CD4-positive, alpha-beta T cell (primary cell): ENCODE data around the gene PXK. TPM values are rescaled to one million over a fixed set of nuclear protein-coding genes. Genes with fewer than 3 reads are reported as not detected.

Experiments
- ATAC-seq: fragments of 200-7000 bp; cut with Tn5 transposase; one replicate; pipeline ENCODE4 v1.10.0; 2022; ENCODE audit warnings: mild to moderate bottlenecking; ENCODE audit not compliant: poor library complexity
- CTCF ChIA-PET: fragments of 350-600 bp; sonication (Branson Sonifier 250); formaldehyde crosslinking; loops from one replicate; lab custom pipeline; 2021; ENCODE audit warnings: antibody characterized with exemption, inconsistent platforms; lab: Charles Lee
- POLR2A ChIA-PET: fragments of 350-600 bp; sonication (Branson Sonifier 250); formaldehyde crosslinking; loops from one replicate; lab custom pipeline; 2021; ENCODE audit warnings: antibody characterized with exemption, inconsistent platforms; lab: Charles Lee
- DNase-seq, 14 experiments: peaks; one replicate each; pipeline ENCODE4 v3.0.0-alpha.2; 2013 to 2020; ENCODE audit warnings: mixed read lengths in 2 of 14
- H3K27ac ChIP-seq, 2 donors: one replicate each; pipeline versions ENCODE4 v1.5.1 to v1.7.0; 2013; ENCODE audit warnings: low read length in 2 of 2, low read depth in 1 of 2, mild to moderate bottlenecking in 1 of 2
- H3K27me3 ChIP-seq, 2 experiments: 1 replicate in 1 of 2; 2 replicates in 1 of 2; pipeline versions ENCODE4 v1.6.1 to v1.7.0; 2013; ENCODE audit warnings: low read length in 2 of 2, control low read depth in 1 of 2, mild to moderate bottlenecking in 1 of 2, moderate library complexity in 1 of 2; ENCODE audit not compliant: insufficient read depth in 2 of 2, control insufficient read depth in 1 of 2
- H3K36me3 ChIP-seq: one replicate; pipeline ENCODE4 v1.6.1; 2013; ENCODE audit warnings: low read length, control low read depth; ENCODE audit not compliant: insufficient read depth
- H3K4me1 ChIP-seq: one replicate; pipeline ENCODE4 v1.6.1; 2013; ENCODE audit warnings: low read length, control low read depth; ENCODE audit not compliant: insufficient read depth
- H3K4me3 ChIP-seq: one replicate; pipeline ENCODE4 v1.5.1; 2013; ENCODE audit warnings: mild to moderate bottlenecking, low read length, moderate library complexity
- H3K9me3 ChIP-seq, 2 experiments: 1 replicate in 1 of 2; 2 replicates in 1 of 2; pipeline versions ENCODE4 v1.6.1 to v1.7.0; 2013; ENCODE audit warnings: low read length in 2 of 2, mild to moderate bottlenecking in 2 of 2, control low read depth in 1 of 2, moderate library complexity in 1 of 2; ENCODE audit not compliant: control insufficient read depth in 1 of 2, insufficient read depth in 1 of 2
- H3K27ac Mint-ChIP-seq: one replicate; pipeline ENCODE4 v1.8.0; 2020; ENCODE audit warnings: mixed read lengths
- H3K27me3 Mint-ChIP-seq: one replicate; pipeline ENCODE4 v1.8.0; 2021; ENCODE audit warnings: mixed read lengths
- H3K36me3 Mint-ChIP-seq: one replicate; pipeline ENCODE4 v1.8.0; 2021; ENCODE audit warnings: low read depth, mixed read lengths
- H3K4me1 Mint-ChIP-seq: one replicate; pipeline ENCODE4 v1.8.0; 2021; ENCODE audit warnings: low read depth, mixed read lengths
- H3K4me3 Mint-ChIP-seq: one replicate; pipeline ENCODE4 v1.8.0; 2020; ENCODE audit warnings: mild to moderate bottlenecking, mixed read lengths
- H3K9me3 Mint-ChIP-seq: one replicate; pipeline ENCODE4 v1.8.0; 2020; ENCODE audit warnings: mixed read lengths
- CTCF ChIP-seq: fragments of 200-600 bp; IDR thresholded peaks from one replicate; pipeline ENCODE4 v1.8.0; 2022; ENCODE audit warnings: antibody characterized with exemption, mild to moderate bottlenecking
- intact Hi-C, 2 experiments: fragments of 100-400 bp; cut with DNase I in 1 of 2; cut with micrococcal nuclease in 1 of 2; formaldehyde crosslinking; loops; one replicate each; pipeline versions ENCODE4 v1.15.1 to v1.9.0; 2023 to 2025; cut with DNase I, micrococcal nuclease
- total RNA-seq, 174 experiments: library from RNA in 2 of 174; stranded (reverse) in 2 of 174; gene quantifications; one replicate each; pipeline ENCODE4 v1.2.3 and lab custom pipeline; 2021 to 2026

PXK gene
- total RNA-seq, 2 experiments from 2014 or later: 12.5 to 14.8 TPM

- CTCF ChIA-PET: no interaction called here
Measured at GRCh38 chr3:58299839-58300516, 32.7 kb upstream of the PXK start.

DNA sequence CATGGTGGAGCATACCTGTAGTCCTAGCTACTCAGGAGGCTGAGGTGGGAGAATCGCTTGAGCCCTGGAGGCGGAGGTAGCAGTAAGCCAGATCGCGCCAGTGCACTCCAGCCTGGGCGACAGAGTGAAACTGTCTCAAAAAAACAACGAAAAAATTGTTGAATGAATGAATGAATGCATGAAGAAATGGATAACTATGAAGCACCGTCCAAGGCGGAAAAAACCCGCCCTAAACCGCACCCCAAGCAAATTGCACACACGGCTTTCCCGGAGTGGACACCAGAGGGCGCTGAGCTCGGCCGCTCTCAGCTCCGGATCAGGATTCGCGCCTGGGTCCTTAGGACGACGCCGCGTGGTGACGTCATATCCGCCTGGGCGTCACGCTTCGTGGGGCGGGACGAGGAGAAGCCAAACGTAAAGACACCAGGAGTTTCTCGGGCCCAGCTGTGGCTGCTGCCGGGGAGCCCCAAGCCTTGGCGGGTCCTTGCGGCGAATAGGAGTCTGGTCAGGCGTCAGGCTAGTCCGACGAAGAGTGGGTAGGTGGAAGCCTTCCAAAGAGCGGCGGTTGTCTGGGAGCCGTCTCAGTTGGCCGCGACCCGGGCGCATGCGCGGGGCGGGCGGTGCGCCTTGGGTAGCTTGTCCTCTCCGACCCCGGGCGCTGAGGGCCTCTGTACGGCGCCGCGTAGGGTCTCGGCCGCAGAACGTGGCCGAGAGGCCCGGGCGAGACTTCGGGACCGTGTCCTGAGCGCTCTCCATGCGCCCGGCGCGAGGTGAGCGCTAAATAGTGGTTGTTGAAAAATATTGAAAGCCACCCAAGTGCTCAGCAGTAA, 26.6 kb upstream of the PXK start, which contains the start of the genes HTD2 and RPP14:
HTD2 (plus strand) TSS at position 639 of the 830 bp plus-strand sequence. CDS start 11,094 bp downstream, outside the sequence.
RPP14 (plus strand) TSS at position 364 of the 830 bp plus-strand sequence. CDS start 4,085 bp downstream, outside the sequence.
- POLR2A ChIA-PET: interaction anchor here (0.6 to 2.5 kb wide), 17 partner anchors 11 to 750 kb away, joined by 3 to 42 read pairs (median 5); partner anchors contain the start of genes ABHD6, ARF4, FLNB and KCTD6
- H3K27ac Mint-ChIP-seq: peak within 1 kb of the TSS; percentile 98
- H3K4me1 Mint-ChIP-seq: peaks cover 35% of the 10 kb centered on the region
- peaks cover 44% of the 10 kb centered on the region for H3K36me3 Mint-ChIP-seq
- ATAC-seq (peak; percentile 87), DNase-seq (peak; percentile 98 to 100 (median 99))
- peaks cover 3% of the 10 kb centered on the region for H3K9me3 Mint-ChIP-seq
- peak within 1 kb of the TSS; percentile 97 for H3K4me3 Mint-ChIP-seq
- Histone ChIP-seq H3K27ac (peak within 1 kb of the TSS; percentile 91 to 98), H3K27me3 (peaks cover 8 to 12% of the 10 kb centered on the region in 2 experiments), H3K9me3 (peaks cover 0 to 7% of the 10 kb centered on the region in 2 experiments), H3K4me1 (peaks cover 31% of the 10 kb centered on the region), H3K36me3 (peaks cover 23% of the 10 kb centered on the region), H3K4me3 (peak within 1 kb of the TSS; percentile 81)
- intact Hi-C loops: loop anchor here (1.0 to 10.0 kb wide), 12 partner anchors 27 to 751 kb away; partner anchors contain the start of genes PXK (in 2 of the 2), ABHD6 (in 1 of the 2), FLNB (in 1 of the 2) and KCTD6 (in 1 of the 2)
- CTCF ChIA-PET: interaction anchor here (0.7 to 3.7 kb wide), 28 partner anchors 8 to 324 kb away, joined by 3 to 73 read pairs (median 4); partner anchors contain the start of genes ABHD6, KCTD6, PDHB and PXK
- peaks cover 13% of the 10 kb centered on the region for H3K27me3 Mint-ChIP-seq
- TF ChIP-seq CTCF: peak; percentile 93

More at GRCh38 chr3:58299839-58300516, 32.7 kb upstream of the PXK start:
- Histone ChIP-seq H3K9me3 (peaks cover 4 to 7% of the 10 kb centered on the region in 2 experiments), H3K27ac (no peak overlapping the region), H3K27me3 (peaks cover 26 to 29% of the 10 kb centered on the region in 2 experiments), H3K4me3 (no peak overlapping the region), H3K36me3 (no peaks in the 10 kb centered on the region), H3K4me1 (no peaks in the 10 kb centered on the region)
- H3K27me3 Mint-ChIP-seq: peaks cover 35% of the 10 kb centered on the region
- H3K4me1 Mint-ChIP-seq: no peaks in the 10 kb centered on the region
- H3K9me3 Mint-ChIP-seq: peaks cover 3% of the 10 kb centered on the region
- POLR2A ChIA-PET: no interaction called here
- no peak overlapping the region for H3K27ac Mint-ChIP-seq
- DNase-seq (peak in 2 of 14 experiments; percentile 23 to 36), ATAC-seq (no peak)
- H3K36me3 Mint-ChIP-seq: no peaks in the 10 kb centered on the region
- TF ChIP-seq CTCF: no peak
- no peak overlapping the region for H3K4me3 Mint-ChIP-seq
- intact Hi-C loops: loop anchor here (5.0 to 10.0 kb wide), 5 partner anchors 123 to 745 kb away; partner anchors contain the start of genes FLNB (in 2 of the 2), PDE12 (in 1 of the 2) and SLMAP (in 1 of the 2)
